Measurements from ENCODE around the gene PLA2G6. TPM values are rescaled to one million over a fixed set of nuclear protein-coding genes. Genes with fewer than 3 reads are reported as not detected.
"Not testable (repeated sequence)": the region's sequence is repeated elsewhere in the genome, so short reads cannot be mapped to it uniquely, and the experiment has no call there.

The PLA2G6 gene
- total RNA-seq, 1 donor from 2014 or later = 15.8 TPM

DNA sequence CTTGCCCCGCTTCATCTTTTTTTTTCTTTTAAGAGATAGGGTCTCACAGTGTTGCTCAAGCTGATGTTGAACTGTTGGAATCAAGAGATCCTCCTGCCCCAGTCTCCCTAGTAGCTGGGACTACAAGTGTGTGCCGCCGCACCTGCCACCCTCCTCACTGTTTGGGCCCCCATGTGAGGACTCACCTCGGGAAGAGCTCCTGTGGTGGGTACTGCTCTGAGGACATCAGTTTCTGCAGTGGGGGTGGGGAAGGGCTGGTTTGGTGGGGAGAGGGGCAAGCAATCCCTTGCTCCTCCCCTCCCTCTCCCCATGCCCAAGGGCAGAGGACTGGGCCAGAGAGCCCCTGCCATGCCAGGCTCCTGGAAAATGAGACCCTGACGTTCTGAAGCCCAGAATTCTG is 96.1 kb downstream of the PLA2G6 start:
- no peak for DNase-seq

DNA sequence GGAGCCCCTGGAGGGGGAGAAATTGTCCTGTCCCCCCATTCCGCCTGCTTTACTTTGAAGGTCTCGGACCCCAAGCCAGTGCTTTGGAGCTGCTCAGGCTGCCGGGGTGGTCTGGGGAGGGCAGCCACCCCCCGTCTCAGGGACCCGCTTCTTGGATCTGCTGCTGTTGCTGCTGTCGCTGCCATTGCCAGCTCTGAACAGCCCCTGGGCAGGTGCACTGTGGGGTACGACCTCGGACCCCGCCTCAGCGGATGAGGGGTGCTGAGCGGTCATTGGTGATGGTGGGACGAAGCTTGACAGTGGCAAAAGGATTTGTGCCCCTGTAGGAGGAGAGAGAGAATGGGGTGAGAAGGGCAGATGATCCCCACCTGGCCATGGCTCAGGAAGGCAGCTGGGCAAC is 96.6 kb downstream of the PLA2G6 start:
- DNase-seq = no peak

DNA sequence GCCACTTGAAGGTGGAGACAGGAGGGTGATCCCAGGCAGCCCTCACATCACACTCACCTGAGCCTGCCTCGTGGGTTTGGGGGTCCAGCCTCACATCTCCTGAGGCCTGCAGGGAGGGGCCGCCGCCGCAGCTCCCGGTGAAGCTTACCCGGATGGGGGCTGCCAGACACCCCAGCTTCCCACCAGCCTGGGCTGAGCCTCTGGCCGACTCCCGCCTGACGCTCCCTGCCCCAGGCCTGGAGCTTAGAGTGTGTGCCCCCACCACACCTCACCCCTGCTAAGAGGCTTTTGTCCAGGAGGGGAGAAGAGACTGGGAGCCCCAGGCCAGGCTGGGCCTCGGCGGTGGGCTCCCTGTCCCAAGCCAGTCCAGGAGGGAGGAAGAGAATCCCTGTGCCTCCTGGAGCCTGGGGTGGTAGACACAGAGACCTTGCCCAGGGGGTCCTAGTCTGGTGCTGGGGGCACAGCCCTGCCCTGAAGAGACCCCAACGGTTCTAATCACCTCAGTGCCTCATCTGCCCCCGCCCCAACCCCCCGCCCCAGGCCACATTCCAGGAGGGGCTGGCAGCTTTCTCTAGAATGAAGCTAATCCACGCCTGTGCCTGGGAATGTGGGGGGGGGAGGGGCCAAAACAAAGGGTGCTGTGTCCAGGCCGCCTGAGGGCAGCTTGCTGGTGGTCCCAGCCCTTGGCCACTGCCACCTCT is 97.5 kb downstream of the PLA2G6 start, which contains the start of gene SLC16A8:
Gene SLC16A8, minus strand, starts transcription at position 254 of the 701 bp plus-strand sequence. CDS start 1,311 bp downstream, outside the sequence.
- no peak for DNase-seq

DNA sequence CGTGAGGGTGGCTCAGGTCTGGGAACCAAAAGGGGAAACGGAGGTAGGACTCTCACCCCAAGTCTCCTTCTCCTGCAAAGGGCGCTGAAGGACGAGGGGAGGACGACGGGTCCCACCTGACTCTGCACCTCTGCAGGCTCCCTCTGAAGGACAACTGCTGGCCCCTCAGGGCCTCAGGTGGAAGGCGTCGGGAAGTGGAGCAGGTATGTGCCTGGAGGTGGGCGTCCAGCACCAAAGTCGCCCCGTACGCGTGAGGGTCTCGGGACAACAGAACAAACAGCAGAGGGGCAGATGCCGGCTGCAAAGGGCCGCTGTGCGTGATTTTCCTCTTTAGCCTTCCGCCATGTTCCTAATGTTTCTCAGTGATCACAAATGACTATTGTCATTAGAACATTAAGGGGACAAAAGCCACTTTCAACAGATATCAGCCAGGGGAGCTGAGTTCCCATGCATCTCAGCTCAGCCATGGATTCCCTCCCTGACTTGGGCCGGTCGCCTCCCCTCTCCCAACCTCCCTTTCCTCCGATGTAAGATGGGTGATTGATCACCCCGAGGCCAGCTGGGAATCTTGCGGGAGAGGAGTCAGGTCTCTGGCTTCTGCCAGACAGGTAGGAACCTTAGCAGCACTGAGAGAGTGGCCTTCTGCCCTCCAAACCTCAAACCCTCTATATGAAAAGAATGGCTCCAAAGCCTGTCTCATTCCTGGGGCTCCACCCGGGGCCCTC is 98.5 kb downstream of the PLA2G6 start:
- no peak for DNase-seq

DNA sequence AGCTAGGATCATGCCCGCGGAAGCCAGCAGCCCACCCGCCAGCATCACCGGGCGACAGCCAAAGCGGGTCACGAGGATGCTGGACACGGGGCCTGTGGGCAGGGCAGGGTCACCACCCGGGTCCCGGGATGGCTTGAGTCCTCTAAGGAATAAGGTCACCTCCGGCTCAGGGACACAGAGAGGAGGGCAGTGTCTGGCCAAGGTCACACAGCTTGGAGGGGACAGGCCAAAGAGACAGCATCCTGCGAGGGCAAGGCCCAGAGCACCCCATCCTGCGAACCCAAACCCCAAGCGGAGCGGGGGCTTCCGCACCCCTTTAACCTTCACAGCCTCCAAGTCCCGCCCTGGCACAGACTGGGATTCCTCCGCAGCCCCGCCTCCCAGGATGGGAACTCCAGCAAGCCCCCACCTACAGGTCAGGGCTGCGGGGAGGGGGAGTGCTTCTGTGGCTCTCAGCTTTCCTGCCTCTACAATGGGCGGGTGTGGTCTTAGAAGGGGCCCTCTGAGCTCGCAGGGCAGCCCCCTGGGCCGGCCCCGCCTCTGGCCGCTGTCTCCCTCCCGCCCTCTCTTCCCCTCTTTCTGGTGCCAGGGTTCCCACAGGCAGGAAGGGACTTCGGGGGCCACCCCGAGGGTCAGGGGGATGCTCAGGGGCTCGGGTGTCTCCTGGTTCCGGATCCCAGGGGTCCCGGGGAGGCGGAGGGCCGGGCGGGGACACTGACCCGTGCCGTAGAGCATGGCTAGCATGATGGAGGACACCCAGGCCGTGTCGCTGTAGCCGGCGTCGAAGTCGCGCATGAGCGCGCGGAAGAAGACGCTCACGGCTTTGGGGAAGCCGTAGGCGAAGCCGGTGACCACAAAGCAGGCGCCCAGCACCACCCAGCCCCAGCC is 99.4 kb downstream of the PLA2G6 start:
- DNase-seq = no peak

DNA sequence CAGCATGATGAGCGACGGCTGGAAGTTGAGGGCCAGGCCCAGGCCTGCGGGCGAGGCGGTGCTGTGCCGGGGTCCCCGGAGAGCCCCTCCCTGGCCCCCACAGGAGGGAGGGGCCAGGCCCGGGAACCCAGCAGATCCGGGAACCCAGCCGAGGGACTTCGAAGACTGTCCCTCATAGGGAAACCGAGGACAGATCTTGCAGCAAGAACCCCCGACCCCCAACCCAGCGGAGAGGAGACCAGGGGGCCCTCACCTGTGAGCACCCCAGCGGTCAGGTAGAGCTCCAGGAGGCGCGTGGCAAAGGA is 100.0 kb downstream of the PLA2G6 start:
- DNase-seq = no peak

DNA sequence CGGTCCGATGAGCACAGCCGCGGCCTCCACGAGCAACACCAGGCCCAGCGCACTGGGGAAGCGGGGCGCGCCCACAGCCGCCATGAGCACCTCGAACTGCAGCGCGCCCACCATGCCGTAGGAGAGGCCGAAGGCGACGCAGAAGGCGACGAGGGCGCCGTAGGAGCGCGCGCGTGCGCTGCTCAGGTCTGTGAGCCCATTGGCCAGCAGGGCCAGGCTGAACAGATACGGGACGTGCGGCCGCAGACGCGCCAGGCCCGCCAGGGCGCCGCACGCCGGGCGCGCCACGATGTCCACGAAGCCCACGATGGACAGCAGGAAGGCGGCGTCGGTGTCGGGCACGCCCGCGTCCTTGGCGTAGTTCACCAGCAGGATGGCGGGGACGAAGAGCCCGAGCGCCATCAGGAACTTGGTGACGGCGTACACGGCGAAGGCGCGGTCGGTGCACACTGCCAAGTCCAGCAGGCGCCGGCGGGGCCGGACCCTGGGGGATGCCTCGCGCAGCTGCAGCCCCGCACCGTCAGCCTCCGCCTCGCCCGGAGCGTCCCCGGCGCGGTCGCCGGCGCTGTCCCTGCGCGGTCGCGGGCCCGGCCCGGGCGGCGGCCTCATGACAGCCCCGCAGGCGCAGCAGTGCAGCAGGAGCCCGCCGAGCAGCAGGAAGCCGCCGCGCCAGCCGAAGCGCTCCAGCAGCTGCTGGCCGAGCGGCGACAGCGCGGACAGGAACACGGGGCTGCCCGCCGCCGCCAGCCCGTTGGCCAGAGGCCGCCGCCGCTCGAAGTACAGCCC is 100.6 kb downstream of the PLA2G6 start:
- no peak for DNase-seq

DNA sequence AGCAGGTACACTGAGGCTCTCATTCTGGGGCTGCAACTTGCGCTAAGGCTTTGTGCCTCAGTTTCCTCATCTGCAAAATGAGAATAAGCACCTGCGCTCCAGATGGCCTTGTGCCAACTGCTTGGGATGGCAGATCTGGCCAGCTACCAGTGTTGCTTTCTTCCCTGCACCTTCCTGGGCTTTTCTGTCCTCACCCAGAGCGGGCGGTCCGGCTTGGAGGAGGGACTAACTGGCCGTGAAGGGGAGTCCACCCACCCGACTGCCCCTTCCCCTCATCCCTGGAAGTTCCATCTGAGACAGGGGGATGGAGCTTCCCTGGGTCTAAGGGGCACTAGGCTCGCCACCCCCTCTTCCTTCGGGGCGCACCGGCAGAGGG is 101.2 kb downstream of the PLA2G6 start:
- DNase-seq = no peak

DNA sequence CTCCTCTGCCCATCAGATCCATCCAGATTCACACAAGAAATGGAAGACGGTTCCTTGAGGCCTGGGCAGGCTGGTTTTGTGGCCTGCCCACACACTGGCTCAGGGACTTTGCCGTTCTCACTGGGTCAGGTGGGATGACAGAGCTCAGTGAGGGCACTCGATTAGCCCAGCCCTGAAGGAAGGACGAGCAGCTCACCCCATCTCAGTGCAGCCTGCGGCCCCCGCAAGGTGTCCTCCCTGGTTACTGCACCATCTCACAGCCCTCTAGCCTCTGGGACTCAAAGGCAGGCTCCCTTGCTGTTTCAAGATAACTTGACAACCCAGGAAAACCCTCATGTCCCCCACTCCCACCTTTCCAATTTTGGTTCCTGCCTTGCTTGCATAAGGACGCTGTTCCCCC is 101.8 kb downstream of the PLA2G6 start:
- no peak for DNase-seq

DNA sequence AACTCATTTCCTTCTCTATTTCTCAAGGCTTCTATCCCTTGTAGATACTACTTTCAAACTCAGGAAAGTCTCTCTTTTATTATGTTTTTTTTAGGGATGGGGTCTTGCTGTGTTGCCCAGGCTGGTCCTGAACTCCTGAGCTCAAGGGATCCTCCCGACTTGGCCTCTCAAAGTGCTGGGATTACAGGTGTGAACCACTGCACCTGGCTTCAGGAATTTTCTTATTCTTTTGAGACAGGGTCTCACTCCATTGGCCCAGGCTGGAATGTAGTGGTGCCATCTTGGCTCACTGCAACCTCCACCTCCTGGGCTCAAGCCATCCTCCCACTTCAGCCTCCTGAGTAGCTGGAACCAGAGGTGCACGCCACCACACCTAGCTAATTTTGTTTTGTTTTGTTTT is 102.4 kb downstream of the PLA2G6 start:
- not testable (repeated sequence) for DNase-seq

DNA sequence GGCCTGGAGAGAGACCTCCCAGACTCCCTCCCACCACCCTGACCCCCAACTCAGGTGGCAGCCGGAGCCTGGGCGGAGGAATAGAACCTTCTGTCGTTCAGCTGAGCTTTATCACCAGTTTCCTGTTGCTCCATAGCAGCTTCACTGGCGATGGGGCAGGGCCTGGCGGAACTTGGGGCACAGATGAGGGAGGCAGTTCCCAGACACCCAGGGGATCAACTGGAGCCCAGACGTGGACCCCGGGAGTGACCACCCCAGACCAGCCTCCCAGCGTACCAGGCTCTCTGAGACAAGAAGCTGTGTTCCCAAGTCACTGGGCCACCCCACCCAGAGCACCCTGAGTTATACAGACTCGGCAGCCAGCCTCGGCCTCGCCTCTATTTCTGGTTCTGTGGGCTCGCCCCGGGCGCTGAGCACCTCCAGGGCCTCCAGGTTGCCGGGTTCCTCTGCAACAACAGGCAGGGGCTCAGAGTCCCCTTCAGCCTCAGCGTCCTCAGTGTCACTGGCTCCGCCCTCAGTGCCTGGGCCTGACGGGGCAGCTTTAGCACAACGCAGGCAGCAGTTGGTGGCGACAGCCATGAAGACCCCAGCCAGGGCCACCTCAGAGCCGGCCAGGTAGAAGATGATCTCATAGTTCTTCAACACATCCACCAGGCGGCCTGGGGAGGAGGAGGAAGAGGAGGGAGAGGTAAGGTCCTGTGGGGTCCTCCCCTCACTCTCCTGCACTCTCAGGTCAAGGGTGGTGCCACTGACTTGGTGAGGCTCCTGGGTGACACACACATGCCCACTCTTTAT is 103.4 kb downstream of the PLA2G6 start:
- no peak for DNase-seq

DNA sequence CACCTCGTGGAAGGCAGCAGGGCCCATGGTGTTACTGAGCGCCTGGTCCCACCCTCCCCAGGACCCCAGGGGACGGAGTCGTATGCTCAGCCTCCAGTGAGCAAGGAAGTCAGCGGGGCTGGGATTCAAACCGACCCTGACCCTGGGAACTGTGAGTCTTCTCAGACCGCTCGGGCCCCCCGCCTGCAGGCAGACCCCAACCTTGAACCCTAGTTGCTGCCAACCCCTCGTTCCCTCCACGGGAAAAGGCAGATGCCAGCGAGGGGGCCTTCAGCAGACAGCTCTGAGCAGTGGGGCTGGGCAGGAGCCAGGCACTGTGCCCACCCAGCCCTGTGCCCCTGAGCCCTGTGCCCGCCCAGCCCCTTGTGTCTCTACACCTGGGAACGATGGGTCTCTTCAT is 104.0 kb downstream of the PLA2G6 start:
- no peak for DNase-seq

DNA sequence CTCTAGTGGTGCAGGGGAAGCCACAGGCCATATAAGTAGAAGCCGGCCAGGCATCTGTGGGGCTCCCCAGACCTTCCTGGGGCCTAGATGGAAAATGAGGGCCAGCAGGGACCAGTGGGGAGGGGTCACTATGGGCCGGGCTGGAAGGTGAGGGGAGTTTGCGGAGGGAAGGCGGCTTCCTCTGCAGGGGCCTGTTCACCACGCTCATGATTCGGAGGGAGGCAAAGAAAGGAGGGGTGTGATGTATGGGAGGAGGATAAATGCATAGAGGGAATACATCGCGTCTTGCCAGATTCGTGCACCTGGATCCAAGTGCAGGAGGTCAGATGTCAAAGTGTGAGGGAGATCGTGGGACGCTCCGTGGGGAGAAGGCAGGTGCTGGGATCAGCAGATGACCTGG is 104.5 kb downstream of the PLA2G6 start:
- no peak for DNase-seq

DNA sequence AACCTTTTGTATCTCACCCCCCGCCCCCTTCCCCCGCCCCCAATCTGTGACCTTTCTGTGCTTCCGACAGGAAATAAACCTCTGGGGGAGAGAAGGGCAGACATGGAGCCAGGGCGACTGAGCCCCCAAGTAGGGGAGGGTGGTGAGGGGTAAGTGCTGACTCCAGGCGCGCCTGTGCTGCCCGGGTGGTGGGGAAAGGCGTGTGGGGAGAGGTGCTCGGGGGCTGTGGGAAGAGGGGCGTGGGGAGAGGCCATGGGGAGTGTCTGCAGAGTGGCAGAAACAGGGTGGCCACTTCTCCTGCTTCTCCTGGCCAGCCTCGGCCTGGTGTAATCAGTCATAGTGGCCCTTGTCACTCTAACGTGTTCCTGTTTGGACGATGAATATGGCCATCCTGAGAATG is 105.7 kb downstream of the PLA2G6 start:
- DNase-seq = no peak

DNA sequence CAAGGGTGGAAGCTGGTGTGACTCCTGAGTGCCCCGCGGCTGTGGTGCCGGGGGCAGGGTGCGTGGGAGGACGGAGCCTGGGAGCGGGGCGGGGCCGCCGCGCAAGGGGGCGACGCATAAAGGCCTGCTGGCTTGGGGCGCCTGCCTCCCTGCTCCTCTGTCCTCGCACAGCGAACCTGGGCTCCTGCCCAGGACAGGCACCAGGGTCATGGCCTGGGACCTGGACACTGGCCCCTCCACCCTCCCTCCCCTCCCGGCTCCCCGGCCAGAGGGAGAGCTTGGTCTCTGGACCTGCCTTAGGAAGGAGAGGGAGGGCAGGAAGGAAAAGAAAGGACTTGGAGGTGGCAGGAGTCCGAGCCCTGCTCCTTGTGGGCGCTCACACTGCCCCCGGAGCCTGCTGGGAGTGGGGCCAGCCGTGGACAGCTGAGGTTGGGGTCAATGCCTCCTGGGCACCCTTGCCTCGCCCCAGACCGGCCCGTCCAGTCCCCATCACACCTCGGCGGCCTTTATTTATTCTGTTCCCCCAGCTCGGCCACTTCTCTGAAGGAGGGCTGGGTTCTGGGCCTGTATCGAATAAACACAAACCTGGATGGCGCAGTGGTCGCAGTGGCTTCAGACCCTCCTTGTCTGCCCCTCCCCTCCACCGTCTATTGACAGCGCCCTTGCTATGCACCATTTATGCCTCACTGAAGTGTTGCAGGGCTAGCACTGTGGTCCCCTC is 106.4 kb downstream of the PLA2G6 start:
- no peak for DNase-seq

DNA sequence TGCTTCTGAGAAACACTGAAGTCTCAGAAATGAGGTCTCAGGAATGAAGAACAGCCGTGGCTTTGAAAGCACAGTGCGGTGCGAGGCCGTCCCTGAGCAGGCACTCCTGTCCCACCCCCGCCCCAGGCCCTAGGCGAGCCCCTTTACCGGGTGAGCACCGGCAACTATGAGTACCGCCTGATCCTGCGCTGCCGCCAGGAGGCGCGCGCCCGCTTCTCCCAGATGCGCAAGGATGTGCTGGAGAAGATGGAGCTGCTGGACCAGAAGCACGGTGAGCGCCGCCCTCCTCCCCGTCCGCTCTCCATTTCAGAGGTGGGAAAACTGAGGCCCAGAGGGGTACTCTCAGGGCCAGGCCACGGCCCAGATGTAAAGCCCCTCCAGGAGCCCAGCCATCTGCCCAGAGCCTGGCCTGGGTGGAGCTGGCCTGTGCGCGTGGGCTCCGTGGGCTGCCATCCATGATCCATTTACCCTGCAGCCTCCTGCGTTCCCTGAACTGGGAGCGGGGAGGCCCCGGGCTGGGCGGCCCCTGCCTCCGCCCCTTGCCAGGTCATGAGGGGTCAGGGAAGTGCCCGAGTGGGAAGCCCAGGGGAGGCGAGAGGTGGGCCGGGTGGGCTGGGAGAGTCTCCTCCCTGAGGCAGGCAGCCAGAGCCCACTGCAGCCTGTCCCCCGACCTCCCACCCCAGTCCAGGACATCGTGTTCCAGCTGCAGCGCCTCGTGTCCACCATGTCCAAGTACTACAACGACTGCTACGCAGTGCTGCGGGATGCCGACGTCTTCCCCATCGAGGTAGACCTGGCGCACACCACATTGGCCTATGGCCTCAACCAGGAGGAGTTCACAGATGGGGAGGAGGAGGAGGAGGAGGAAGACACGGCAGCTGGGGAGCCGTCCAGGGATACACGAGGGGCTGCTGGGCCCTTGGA is 107.2 kb downstream of the PLA2G6 start:
- no peak for DNase-seq

DNA sequence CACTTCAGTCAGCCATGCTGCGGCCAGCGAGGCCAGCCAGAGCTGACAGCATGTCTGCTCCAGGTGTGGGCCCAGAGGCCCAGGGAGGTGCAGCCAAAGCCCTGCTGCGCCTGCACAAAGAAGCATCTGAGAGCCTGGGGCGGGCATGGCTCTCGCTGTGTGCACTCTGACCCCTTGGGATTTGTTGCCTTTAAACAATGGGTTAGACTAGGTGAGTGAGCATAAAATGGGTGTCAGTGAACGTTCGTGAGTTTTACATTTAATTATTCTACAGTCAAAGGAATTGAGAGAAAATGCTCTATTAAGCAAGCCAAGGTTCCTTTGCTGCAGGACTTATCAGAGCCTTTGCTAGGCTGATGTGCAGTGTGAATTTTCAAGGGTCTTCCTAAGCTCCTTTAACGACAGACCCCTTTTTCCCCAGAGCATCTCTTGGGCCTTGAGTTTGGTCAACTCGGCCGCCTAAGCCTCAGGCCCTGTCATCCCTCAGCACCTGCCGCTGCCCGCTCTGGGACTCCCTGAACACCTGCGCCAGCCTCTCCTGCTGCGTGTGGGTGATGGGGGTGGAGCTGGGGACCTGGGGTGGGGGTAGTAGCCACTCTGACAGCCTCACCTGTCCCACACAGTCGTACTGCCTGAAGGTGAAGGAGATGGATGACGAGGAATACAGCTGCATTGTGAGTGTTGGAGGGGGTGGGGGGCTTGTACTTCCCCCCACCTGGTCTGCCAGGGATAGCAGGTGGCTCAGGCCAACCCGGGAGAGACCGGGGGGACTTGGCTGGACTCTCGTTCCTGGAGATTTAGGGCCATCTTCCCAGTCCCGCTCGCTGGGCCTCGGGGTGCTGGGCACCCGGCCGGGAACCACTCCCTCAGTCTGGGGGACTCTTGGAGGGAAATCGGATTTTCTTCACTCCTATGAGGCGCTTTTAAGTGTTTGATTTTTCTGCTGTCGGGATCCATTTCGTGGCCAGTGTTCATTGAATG is 108.2 kb downstream of the PLA2G6 start:
- no peak for DNase-seq
